ENCODE measurements around the gene USP32.
"Not testable (repeated sequence)": the region's sequence is repeated elsewhere in the genome, so short reads cannot be mapped to it uniquely, and the experiment has no call there.

The USP32 gene

GRCh38 chr17:60333628-60334031, 58.3 kb downstream of the USP32 start:
- no peaks in the 10 kb centered on the region for H3K27me3 ChIP-seq (ENCODE audit: control insufficient read depth, insufficient read depth, low read length)
- H3K36me3 ChIP-seq (ENCODE audit: control insufficient read depth, insufficient read depth, low read length): no peaks in the 10 kb centered on the region
- H3K4me1 ChIP-seq (ENCODE audit: control insufficient read depth, insufficient read depth, low read length): no peaks in the 10 kb centered on the region
- no peaks in the 10 kb centered on the region for H3K9me3 ChIP-seq (ENCODE audit: control insufficient read depth, low read length)
- no peak overlapping the region for H3K9ac ChIP-seq (ENCODE audit: low read length)
- no peak overlapping the region for H3K4me3 ChIP-seq (ENCODE audit: low read length)

- not testable (repeated sequence) for H3K9me3 ChIP-seq (ENCODE audit: control insufficient read depth, low read length); H3K27me3 ChIP-seq (ENCODE audit: control insufficient read depth, insufficient read depth, low read length); H3K4me3 ChIP-seq (ENCODE audit: low read length); H3K36me3 ChIP-seq (ENCODE audit: control insufficient read depth, insufficient read depth, low read length); H3K4me1 ChIP-seq (ENCODE audit: control insufficient read depth, insufficient read depth, low read length); H3K9ac ChIP-seq (ENCODE audit: low read length)
These were observed 58.9 kb downstream of the USP32 start for GRCh38 chr17:60333072-60333471.

- H3K9me3 ChIP-seq (ENCODE audit: control insufficient read depth, low read length): no peaks in the 10 kb centered on the region
- H3K4me3 ChIP-seq (ENCODE audit: low read length): no peak overlapping the region
- H3K27me3 ChIP-seq (ENCODE audit: control insufficient read depth, insufficient read depth, low read length): no peaks in the 10 kb centered on the region
- H3K36me3 ChIP-seq (ENCODE audit: control insufficient read depth, insufficient read depth, low read length): no peaks in the 10 kb centered on the region
- peaks cover 5% of the 10 kb centered on the region for H3K4me1 ChIP-seq (ENCODE audit: control insufficient read depth, insufficient read depth, low read length)
- no peak overlapping the region for H3K9ac ChIP-seq (ENCODE audit: low read length)
These were observed 59.4 kb downstream of the USP32 start for GRCh38 chr17:60332574-60332973.

GRCh38 chr17:60330731-60331130, 61.2 kb downstream of the USP32 start:
- H3K9me3 ChIP-seq (ENCODE audit: control insufficient read depth, low read length): no peaks in the 10 kb centered on the region
- H3K27me3 ChIP-seq (ENCODE audit: control insufficient read depth, insufficient read depth, low read length): no peaks in the 10 kb centered on the region
- H3K4me1 ChIP-seq (ENCODE audit: control insufficient read depth, insufficient read depth, low read length): peaks cover 6% of the 10 kb centered on the region
- H3K4me3 ChIP-seq (ENCODE audit: low read length): no peak overlapping the region
- no peaks in the 10 kb centered on the region for H3K36me3 ChIP-seq (ENCODE audit: control insufficient read depth, insufficient read depth, low read length)
- no peak overlapping the region for H3K9ac ChIP-seq (ENCODE audit: low read length)

- no peaks in the 10 kb centered on the region for H3K9me3 ChIP-seq (ENCODE audit: control insufficient read depth, low read length)
- H3K9ac ChIP-seq (ENCODE audit: low read length): no peak overlapping the region
- peaks cover 6% of the 10 kb centered on the region for H3K4me1 ChIP-seq (ENCODE audit: control insufficient read depth, insufficient read depth, low read length)
- H3K4me3 ChIP-seq (ENCODE audit: low read length): no peak overlapping the region
- H3K27me3 ChIP-seq (ENCODE audit: control insufficient read depth, insufficient read depth, low read length): no peaks in the 10 kb centered on the region
- no peaks in the 10 kb centered on the region for H3K36me3 ChIP-seq (ENCODE audit: control insufficient read depth, insufficient read depth, low read length)
These were observed 63.3 kb downstream of the USP32 start for GRCh38 chr17:60328679-60329078.

- H3K9ac ChIP-seq (ENCODE audit: low read length): no peak overlapping the region
These were observed 64.0 kb downstream of the USP32 start for GRCh38 chr17:60327901-60328273.

GRCh38 chr17:60327134-60327900, 64.6 kb downstream of the USP32 start:
- peaks cover 6% of the 10 kb centered on the region for H3K4me1 ChIP-seq (ENCODE audit: control insufficient read depth, insufficient read depth, low read length)
- H3K36me3 ChIP-seq (ENCODE audit: control insufficient read depth, insufficient read depth, low read length): no peaks in the 10 kb centered on the region
- H3K9ac ChIP-seq (ENCODE audit: low read length): no peak overlapping the region
- H3K9me3 ChIP-seq (ENCODE audit: control insufficient read depth, low read length): no peaks in the 10 kb centered on the region
- H3K4me3 ChIP-seq (ENCODE audit: low read length): no peak overlapping the region
- no peaks in the 10 kb centered on the region for H3K27me3 ChIP-seq (ENCODE audit: control insufficient read depth, insufficient read depth, low read length)

More at GRCh38 chr17:60327901-60328273, 64.0 kb downstream of the USP32 start:
- no peak overlapping the region for H3K4me3 ChIP-seq (ENCODE audit: low read length)
- peaks cover 6% of the 10 kb centered on the region for H3K4me1 ChIP-seq (ENCODE audit: control insufficient read depth, insufficient read depth, low read length)
- no peaks in the 10 kb centered on the region for H3K27me3 ChIP-seq (ENCODE audit: control insufficient read depth, insufficient read depth, low read length)
- no peaks in the 10 kb centered on the region for H3K9me3 ChIP-seq (ENCODE audit: control insufficient read depth, low read length)
- no peaks in the 10 kb centered on the region for H3K36me3 ChIP-seq (ENCODE audit: control insufficient read depth, insufficient read depth, low read length)

GRCh38 chr17:60326702-60327101, 65.2 kb downstream of the USP32 start:
- Histone ChIP-seq H3K36me3 (ENCODE audit: control insufficient read depth, insufficient read depth, low read length) (no peaks in the 10 kb centered on the region), H3K4me3 (ENCODE audit: low read length) (no peak overlapping the region), H3K9me3 (ENCODE audit: control insufficient read depth, low read length) (no peaks in the 10 kb centered on the region), H3K4me1 (ENCODE audit: control insufficient read depth, insufficient read depth, low read length) (peaks cover 6% of the 10 kb centered on the region), H3K27me3 (ENCODE audit: control insufficient read depth, insufficient read depth, low read length) (no peaks in the 10 kb centered on the region), H3K9ac (ENCODE audit: low read length) (no peak overlapping the region)

- Histone ChIP-seq H3K4me1 (ENCODE audit: control insufficient read depth, insufficient read depth, low read length) (peaks cover 6% of the 10 kb centered on the region), H3K4me3 (ENCODE audit: low read length) (no peak overlapping the region), H3K36me3 (ENCODE audit: control insufficient read depth, insufficient read depth, low read length) (no peaks in the 10 kb centered on the region), H3K9ac (ENCODE audit: low read length) (no peak overlapping the region), H3K27me3 (ENCODE audit: control insufficient read depth, insufficient read depth, low read length) (no peaks in the 10 kb centered on the region), H3K9me3 (ENCODE audit: control insufficient read depth, low read length) (no peaks in the 10 kb centered on the region)
These were observed 66.0 kb downstream of the USP32 start for GRCh38 chr17:60325730-60326524.

GRCh38 chr17:60323754-60324153, 68.2 kb downstream of the USP32 start:
- Histone ChIP-seq H3K36me3 (ENCODE audit: control insufficient read depth, insufficient read depth, low read length) (no peaks in the 10 kb centered on the region), H3K9me3 (ENCODE audit: control insufficient read depth, low read length) (no peaks in the 10 kb centered on the region), H3K4me1 (ENCODE audit: control insufficient read depth, insufficient read depth, low read length) (peaks cover 6% of the 10 kb centered on the region), H3K4me3 (ENCODE audit: low read length) (no peak overlapping the region), H3K9ac (ENCODE audit: low read length) (no peak overlapping the region), H3K27me3 (ENCODE audit: control insufficient read depth, insufficient read depth, low read length) (no peaks in the 10 kb centered on the region)

GRCh38 chr17:60322056-60322387, 69.9 kb downstream of the USP32 start:
- Histone ChIP-seq H3K36me3 (ENCODE audit: control insufficient read depth, insufficient read depth, low read length) (no peaks in the 10 kb centered on the region), H3K27me3 (ENCODE audit: control insufficient read depth, insufficient read depth, low read length) (no peaks in the 10 kb centered on the region), H3K4me1 (ENCODE audit: control insufficient read depth, insufficient read depth, low read length) (no peaks in the 10 kb centered on the region), H3K4me3 (ENCODE audit: low read length) (no peak overlapping the region), H3K9ac (ENCODE audit: low read length) (no peak overlapping the region), H3K9me3 (ENCODE audit: control insufficient read depth, low read length) (no peaks in the 10 kb centered on the region)

GRCh38 chr17:60321336-60322055, 70.4 kb downstream of the USP32 start:
- H3K27me3 ChIP-seq (ENCODE audit: control insufficient read depth, insufficient read depth, low read length): no peaks in the 10 kb centered on the region
- no peaks in the 10 kb centered on the region for H3K36me3 ChIP-seq (ENCODE audit: control insufficient read depth, insufficient read depth, low read length)

More at GRCh38 chr17:60321336-60322055, 70.4 kb downstream of the USP32 start:
- no peak overlapping the region for H3K9ac ChIP-seq (ENCODE audit: low read length)
- no peak overlapping the region for H3K4me3 ChIP-seq (ENCODE audit: low read length)
- no peaks in the 10 kb centered on the region for H3K4me1 ChIP-seq (ENCODE audit: control insufficient read depth, insufficient read depth, low read length)
- H3K9me3 ChIP-seq (ENCODE audit: control insufficient read depth, low read length): no peaks in the 10 kb centered on the region
